ENCODE data around the gene VPS72. TPM values are rescaled to one million over a fixed set of nuclear protein-coding genes. Genes with fewer than 3 reads are reported as not detected.

VPS72 gene
- total RNA-seq, 1 experiment from 2014 or later = 59.3 TPM

- no peak for DNase-seq (ENCODE audit: low read depth)
Measured at GRCh38 chr1:151145304-151146071, 44.5 kb downstream of the VPS72 start.

- DNase-seq (ENCODE audit: low read depth) = no peak
Measured at GRCh38 chr1:151144474-151145303, 45.3 kb downstream of the VPS72 start.

- DNase-seq (ENCODE audit: low read depth) = no peak
Measured at GRCh38 chr1:151143986-151144385, 46.0 kb downstream of the VPS72 start.

- no peak for DNase-seq (ENCODE audit: low read depth)
Measured at GRCh38 chr1:151143057-151143435, 47.0 kb downstream of the VPS72 start.

- no peak for DNase-seq (ENCODE audit: low read depth)
Measured at GRCh38 chr1:151142411-151143056, 47.5 kb downstream of the VPS72 start.

GRCh38 chr1:151137789-151138188, 52.2 kb downstream of the VPS72 start:
- no peak for DNase-seq (ENCODE audit: low read depth)

GRCh38 chr1:151135433-151136385, 54.3 kb downstream of the VPS72 start:
- DNase-seq (ENCODE audit: low read depth) = no peak

GRCh38 chr1:151134991-151135390, 55.0 kb downstream of the VPS72 start:
- DNase-seq (ENCODE audit: low read depth) = no peak

- DNase-seq (ENCODE audit: low read depth) = no peak
Measured at GRCh38 chr1:151134396-151134795, 55.6 kb downstream of the VPS72 start.

GRCh38 chr1:151133018-151133806, 56.8 kb downstream of the VPS72 start:
- DNase-seq (ENCODE audit: low read depth) = no peak

- DNase-seq (ENCODE audit: low read depth) = no peak
Measured at GRCh38 chr1:151132335-151133017, 57.5 kb downstream of the VPS72 start.

GRCh38 chr1:151131701-151132334, 58.2 kb downstream of the VPS72 start:
- no peak for DNase-seq (ENCODE audit: low read depth)

GRCh38 chr1:151130987-151131586, 58.9 kb downstream of the VPS72 start:
- no peak for DNase-seq (ENCODE audit: low read depth)

- DNase-seq (ENCODE audit: low read depth) = no peak
Measured at GRCh38 chr1:151128800-151129199, 61.2 kb downstream of the VPS72 start.

Measured in HT1080 (cell line).